AG09319 (cell line): ENCODE data around the gene SETD4.

Experiments used
- DNase-seq: peaks from one replicate; pipeline ENCODE4 v3.0.0-alpha.2; 2010; ENCODE audit warnings: low read depth; ENCODE audit errors: extremely low read depth
- CTCF ChIP-seq: IDR thresholded peaks from 2 replicates; pipeline ENCODE4 v1.5.1; 2011; ENCODE audit warnings: low read depth, mild to moderate bottlenecking, inconsistent platforms, low read length, moderate library complexity

The SETD4 gene

GRCh38 chr21:36099000-36099399, 38.7 kb upstream of the SETD4 start:
- DNase-seq, result no peak
- TF ChIP-seq CTCF, result no peak

DNA sequence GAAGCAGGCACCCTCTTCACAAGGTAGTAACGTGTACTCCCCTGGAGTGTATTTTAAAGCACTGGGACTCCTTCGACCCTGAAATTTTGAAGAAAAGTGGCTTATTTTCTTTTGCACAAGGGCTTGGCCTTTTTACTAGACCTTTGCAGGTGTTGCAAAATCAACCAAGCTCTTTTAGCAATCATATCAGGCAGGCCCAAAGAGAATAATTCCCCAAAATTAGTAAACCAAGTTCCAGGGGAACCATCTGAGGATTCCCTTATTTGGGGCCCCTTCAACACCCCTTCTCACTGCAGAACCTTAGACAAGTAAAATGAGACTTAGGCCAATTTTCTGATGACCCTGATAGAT, 37.8 kb upstream of the SETD4 start:
- no peak for TF ChIP-seq CTCF
- no peak for DNase-seq

DNA sequence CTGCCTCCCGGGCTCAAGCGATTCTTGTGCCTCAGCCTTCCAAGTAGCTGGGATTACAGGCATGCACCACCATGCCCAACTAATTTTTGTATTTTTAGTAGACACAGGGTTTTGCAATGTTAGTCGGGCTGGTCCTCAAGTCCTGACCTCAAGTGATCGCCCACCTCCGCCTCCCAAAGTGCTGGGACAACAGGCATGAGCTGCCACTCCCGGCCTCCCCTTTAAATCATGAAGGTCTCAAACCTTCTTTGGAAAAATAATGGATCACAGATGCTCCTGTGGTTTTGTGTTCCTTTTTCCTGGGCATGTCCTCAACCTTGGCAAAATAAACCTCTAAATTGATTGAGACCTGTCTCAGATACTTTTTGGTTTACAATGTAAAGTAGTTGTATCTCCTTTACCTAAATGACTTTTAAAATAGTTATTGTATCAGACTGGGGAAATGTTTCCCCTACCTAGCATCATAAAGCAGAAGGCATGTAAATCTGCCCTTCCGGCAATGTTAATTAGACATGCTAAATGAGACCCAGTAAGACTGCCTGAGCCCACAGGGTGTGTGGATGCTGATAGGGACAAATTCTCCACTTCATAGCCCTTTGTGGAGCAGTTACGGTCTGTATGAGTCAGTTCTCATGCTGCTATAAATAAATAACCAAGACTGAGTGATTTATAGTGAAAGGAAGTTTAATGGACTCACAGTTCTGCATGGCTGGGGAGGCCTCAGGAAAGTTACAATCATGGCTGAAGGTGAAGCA, 37.3 kb upstream of the SETD4 start:
- no peak for TF ChIP-seq CTCF
- DNase-seq, result no peak

GRCh38 chr21:36096398-36097290, 36.3 kb upstream of the SETD4 start:
- no peak for DNase-seq

DNA sequence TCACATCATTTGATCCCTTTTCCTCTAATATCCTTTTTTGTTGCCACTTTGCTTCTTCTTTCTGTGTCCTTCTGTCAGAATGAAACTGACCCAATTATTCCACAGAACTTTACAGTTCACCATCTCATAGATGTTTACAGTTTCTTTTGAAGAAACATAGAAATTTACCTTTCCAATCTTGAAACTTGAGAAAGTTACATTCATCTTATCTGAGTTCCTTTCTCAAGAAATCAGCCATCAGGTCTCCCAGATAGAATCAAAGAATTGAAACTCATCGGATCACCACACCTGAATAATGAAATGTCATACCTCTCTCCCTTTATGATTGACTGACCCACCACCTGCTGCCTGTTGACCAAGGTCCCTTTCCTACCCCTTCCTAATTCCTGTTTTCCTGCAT, 33.2 kb upstream of the SETD4 start:
- no peak for DNase-seq
- TF ChIP-seq CTCF, result no peak

More at GRCh38 chr21:36096398-36097290, 36.3 kb upstream of the SETD4 start:
- no peak for TF ChIP-seq CTCF

- no peak for DNase-seq
- no peak for TF ChIP-seq CTCF
Measured at GRCh38 chr21:36092681-36093080, 32.4 kb upstream of the SETD4 start.

- DNase-seq, result no peak
- TF ChIP-seq CTCF, result no peak
Measured at GRCh38 chr21:36089946-36090345, 29.6 kb upstream of the SETD4 start.
